Fibroblast of lung (primary cell): ENCODE results near the gene CAMSAP3.

ENCODE experiments used
- EZH2 ChIP-seq: IDR thresholded peaks from 2 replicates; pipeline ENCODE4 v1.5.1; 2012; ENCODE audit warnings: low read length, control low read depth, mild to moderate bottlenecking; ENCODE audit errors: missing control alignments
- TF ChIP-seq, protein P1 (sequence below), 2 donors: IDR thresholded peaks in 1 of 2; conservative IDR thresholded peaks in 1 of 2; 1 replicate in 1 of 2; 2 replicates in 1 of 2; pipeline ENCODE4 v1.5.1; 2011 to 2012; ENCODE audit warnings: low read length in 2 of 2, control low read depth in 1 of 2, inconsistent platforms in 1 of 2, low read depth in 1 of 2, mild to moderate bottlenecking in 1 of 2

- TF ChIP-seq, protein P1, sequence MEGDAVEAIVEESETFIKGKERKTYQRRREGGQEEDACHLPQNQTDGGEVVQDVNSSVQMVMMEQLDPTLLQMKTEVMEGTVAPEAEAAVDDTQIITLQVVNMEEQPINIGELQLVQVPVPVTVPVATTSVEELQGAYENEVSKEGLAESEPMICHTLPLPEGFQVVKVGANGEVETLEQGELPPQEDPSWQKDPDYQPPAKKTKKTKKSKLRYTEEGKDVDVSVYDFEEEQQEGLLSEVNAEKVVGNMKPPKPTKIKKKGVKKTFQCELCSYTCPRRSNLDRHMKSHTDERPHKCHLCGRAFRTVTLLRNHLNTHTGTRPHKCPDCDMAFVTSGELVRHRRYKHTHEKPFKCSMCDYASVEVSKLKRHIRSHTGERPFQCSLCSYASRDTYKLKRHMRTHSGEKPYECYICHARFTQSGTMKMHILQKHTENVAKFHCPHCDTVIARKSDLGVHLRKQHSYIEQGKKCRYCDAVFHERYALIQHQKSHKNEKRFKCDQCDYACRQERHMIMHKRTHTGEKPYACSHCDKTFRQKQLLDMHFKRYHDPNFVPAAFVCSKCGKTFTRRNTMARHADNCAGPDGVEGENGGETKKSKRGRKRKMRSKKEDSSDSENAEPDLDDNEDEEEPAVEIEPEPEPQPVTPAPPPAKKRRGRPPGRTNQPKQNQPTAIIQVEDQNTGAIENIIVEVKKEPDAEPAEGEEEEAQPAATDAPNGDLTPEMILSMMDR (conservative IDR thresholded peaks at IDR 0.05 in 1 of 2, IDR thresholded peaks at IDR 0.05 in 1 of 2; ENCODE audit: low read depth in 1 of 2, low read length in 2 of 2) = no peak
- no peak for TF ChIP-seq EZH2
Measured at GRCh38 chr19:7611541-7612279, 16.0 kb downstream of the CAMSAP3 start.
